CD4-positive, alpha-beta T cell treated with Interleukin-21 for 1 hour (primary cell): ENCODE measurements around the gene SLC22A6.
"Not testable (repeated sequence)": the region's sequence is repeated elsewhere in the genome, so short reads cannot be mapped to it uniquely, and the experiment has no call there.

Experiments used
- DNase-seq: peaks from one replicate; pipeline ENCODE4 v3.0.0-alpha.2; 2020

Gene SLC22A6

GRCh38 chr11:62985041-62985750, 429 bp upstream of the SLC22A6 start:
- no peak for DNase-seq

DNA sequence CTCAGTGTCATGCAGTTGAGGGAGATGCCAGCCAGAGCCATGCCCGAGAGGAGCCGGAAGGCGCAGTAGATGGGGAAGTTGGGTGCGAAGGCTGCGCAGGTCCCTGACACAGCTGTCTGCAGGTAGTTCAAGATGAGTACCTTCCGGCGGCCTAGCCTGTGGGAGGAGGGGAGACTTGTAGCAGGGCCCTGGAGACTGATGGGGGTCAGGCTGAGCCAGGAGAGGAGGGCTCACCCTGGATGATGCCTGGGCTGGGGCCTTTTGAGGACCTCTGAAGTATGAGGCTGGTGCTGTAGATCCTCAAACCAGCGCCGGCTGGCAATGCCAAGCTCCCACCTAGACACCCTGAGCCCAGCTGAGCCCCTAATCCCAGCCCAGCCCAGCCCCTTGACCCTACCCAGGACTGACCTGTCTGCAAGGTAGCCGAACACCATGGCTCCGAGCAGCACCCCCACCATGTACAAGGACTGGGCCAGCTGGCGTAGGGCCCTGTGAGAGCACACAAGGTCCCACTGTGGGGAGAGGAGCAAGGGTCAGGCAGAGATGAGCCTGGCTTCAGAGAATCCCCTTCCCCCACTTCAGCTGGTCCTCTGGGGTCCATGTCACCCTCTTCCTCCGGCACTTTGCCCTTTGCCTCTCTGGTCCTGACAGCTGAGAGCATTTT, 1.1 kb downstream of the SLC22A6 start:
- DNase-seq, result no peak

DNA sequence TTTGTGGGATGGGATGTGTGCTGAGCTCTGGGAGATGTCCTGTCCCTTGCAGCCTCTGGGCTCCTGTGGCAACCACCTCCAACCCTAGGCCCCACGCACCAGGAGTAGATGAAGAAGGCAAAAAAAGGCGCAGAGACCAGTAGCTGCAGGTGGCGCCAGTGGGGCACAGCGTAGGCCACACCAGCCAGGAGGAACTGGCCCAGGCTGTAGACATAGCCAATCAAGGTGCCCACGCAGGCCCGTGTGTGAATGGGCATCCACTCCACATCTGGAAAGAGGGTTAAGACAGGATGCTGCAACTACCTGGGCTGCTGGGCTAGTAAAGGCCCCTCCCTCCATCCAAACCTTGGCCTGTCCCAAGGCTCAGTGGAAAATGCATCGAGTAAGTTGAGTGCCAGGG, 3.0 kb downstream of the SLC22A6 start:
- no peak for DNase-seq

- no peak for DNase-seq
Observed at GRCh38 chr11:62980133-62980760, 4.5 kb downstream of the SLC22A6 start.

- DNase-seq, result no peak
Observed at GRCh38 chr11:62976109-62976508, 8.7 kb downstream of the SLC22A6 start.

DNA sequence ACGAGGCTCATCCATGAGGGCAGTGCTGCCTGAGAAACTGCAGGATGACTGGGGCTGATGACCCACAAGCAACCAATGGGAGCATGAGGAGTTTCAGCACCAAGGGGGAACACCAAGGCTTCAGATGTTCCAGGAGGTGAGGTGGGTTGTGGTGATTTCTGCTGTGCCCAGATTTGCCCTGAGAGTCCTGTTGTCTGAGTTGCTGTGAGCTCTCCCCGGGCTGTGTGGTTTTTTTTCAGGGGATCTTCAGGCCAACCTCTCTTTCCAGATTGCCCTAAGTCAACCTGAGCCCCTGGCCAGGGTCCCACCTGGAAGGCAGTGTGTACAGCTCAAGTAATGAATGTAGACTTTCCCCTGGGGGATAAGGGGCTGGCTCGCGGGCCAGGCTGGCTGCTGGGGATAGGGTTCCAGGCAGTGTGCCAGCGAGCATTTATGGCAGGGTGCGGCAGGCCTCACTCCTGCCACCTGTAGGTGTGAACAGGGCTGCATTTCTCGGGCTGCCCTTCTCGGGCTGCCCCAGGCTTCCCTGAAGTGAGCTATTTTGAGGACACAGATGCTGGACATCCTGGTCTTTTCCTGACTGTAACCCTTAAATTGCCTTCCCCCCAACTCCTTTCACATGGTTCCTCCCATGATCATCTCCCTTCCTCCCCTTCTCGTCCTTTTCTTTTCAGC, 9.8 kb downstream of the SLC22A6 start:
- no peak for DNase-seq

- DNase-seq, result no peak
Observed at GRCh38 chr11:62965574-62965973, 19.2 kb downstream of the SLC22A6 start.

- no peak for DNase-seq
Observed at GRCh38 chr11:62962391-62962790, 22.4 kb downstream of the SLC22A6 start.

DNA sequence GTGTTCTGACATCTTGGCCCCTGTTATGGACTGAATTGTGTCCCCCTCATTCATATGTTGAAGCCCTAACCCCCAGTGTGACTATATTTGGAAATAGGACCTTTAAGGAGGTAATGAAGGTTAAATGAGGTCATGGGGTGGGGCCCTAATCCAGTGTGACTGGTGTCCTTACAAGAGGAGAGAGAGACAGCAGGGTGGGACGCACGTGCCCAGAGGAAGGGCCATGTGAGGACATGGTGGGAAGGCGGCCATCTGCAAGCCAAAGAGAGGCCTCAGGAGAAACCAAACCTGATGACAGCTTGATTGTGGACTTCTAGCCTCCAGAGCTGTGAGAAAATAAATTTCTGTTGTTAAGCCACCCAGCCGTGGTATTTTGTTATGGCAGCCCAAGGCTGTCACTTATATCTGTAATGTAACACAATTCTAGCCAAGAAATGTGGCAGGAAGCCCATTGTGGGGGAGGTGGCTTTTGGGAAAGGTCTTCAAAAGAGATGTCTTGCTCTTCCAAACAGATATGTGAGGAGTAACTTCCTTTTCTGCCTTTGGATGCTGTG, 23.7 kb downstream of the SLC22A6 start:
- no peak for DNase-seq

GRCh38 chr11:62959422-62959980, 25.3 kb downstream of the SLC22A6 start:
- no peak for DNase-seq

- DNase-seq, result no peak
Observed at GRCh38 chr11:62958547-62959421, 26.0 kb downstream of the SLC22A6 start.

- no peak for DNase-seq
Observed at GRCh38 chr11:62957147-62957546, 27.6 kb downstream of the SLC22A6 start.

- no peak for DNase-seq
Observed at GRCh38 chr11:62954478-62954877, 30.3 kb downstream of the SLC22A6 start.

DNA sequence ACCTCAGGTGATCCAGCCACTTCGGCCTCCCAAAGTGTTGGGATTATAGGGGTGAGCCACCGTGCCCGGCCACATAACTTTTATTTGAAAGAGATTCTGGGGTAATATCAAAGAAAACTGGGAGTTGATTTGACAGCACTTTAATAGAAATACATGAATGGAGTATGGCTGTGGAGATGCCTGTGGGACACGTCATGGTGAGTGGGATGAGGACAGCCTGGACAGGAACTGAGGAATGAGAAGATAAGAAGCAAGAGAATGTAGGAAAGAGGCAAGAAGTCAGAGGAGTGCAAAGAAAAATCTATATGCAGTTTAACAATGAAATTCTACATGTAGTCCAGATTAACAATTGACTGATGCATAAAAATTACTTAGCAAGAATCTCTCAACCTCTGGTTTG, 31.0 kb downstream of the SLC22A6 start:
- DNase-seq, result no peak

- no peak for DNase-seq
Observed at GRCh38 chr11:62948765-62949320, 35.9 kb downstream of the SLC22A6 start.

DNA sequence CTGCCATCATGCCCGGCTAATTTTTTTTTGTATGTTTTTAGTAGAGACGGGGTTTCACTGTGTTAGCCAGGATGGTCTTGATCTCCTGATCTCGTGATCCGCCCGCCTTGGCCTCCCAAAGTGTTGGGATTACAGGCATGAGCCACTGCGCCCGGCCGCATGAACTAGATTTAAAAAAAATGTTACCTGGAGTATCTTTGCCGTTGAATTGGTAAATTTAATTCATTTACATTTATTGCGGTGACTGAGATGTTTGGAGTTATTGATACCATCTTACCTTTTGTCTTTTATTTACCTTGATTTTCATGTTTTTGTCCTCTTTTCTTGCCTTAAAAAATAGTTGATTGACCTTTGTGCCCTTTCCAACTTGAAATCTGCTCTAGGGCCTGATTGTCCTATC, 39.2 kb downstream of the SLC22A6 start:
- DNase-seq, result not testable (repeated sequence)

- not testable (repeated sequence) for DNase-seq
Observed at GRCh38 chr11:62937528-62937927, 47.2 kb downstream of the SLC22A6 start.

DNA sequence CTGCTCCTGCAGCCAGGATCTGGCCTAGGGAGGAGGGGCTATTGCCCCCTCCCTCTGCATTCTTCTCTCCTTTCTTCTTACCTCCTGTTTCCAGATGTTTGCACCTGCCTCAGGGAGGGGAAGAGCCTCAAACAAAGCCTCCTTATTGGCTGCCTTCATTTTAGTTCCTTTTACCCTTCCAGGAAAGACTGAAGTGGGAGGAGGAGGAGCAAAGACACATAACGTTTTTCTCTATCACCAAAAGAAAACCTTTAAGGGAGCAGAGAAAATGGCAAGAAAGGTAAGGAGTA, 50.3 kb downstream of the SLC22A6 start:
- DNase-seq, result no peak

DNA sequence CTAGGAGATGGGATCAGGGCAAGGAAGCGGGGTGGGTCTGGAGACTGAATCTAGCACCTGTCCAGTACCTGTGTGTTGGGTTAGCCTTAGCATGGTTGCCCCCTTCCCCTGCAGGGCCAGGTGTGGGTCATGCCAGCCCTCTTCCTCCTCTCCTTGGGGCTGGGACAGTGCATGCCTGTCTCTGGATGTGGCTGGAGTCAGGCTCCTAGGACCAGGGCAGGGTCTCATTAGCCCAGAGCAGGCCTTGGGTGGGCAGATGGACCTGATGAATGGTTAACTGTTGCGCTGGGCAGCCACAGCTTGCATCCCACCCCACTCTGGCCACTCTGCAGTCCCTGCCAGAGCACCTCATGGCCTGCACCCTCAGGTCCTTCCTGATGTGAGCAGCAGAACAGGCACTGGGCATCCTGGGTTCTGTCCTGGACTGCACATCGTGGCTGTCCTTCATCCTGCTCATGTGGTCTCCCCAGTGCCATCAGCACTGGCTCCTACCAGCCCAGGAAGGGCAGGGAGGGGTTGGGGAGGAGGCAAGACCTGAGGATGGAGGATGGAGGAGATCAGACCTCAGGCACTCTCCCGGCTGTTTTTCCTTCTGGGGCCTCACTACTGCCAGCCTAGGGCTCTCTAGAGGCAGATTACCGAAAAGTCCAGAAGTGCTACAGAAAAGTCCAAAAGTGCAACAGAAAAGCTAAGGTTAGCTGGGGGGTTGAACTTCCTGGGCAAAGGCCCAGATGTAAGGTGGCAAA, 50.8 kb downstream of the SLC22A6 start:
- no peak for DNase-seq

DNA sequence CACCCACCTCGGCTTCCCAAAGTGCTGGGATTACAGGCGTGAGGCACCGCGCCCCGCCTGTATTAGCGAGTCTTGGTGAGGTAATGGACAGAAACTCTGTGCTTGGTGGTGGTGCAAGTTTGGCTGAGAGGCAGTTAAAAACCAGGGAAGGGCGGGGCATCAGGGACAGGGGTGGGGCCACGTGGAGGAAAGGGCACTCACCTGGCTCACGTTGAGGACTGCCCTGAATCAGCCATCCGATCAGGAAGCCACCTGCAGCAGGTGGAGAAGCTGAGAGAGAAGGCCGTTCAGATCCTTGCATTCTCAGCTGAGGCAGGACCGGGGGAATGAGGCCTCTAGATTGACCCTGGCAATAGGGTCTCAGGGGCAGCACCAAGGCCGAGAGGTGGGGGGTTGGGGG, 51.5 kb downstream of the SLC22A6 start:
- no peak for DNase-seq
